Calu3 (cell line): ENCODE data around the gene LEMD2. TPM values are rescaled to one million over a fixed set of nuclear protein-coding genes. Genes with fewer than 3 reads are reported as not detected.
A peak's percentile ranks its signal among the peaks of the same experiment; 100 is the strongest.

Source experiments
- BruUV-seq: library from RNA; stranded (reverse); fragments of 400-500 nt; replicated peaks from 2 replicates; lab custom pipeline; 2021; lab: Mats Ljungman, UMichigan
- CTCF ChIA-PET: fragments of 300-600 bp; sonication (Branson Sonifier 250); formaldehyde crosslinking; loops from one replicate; lab custom pipeline; 2022; ENCODE audit warnings: antibody characterized with exemption; lab: Charles Lee
- DNase-seq: peaks from one replicate; pipeline ENCODE4 v3.0.0; 2022
- H3K27ac Mint-ChIP-seq: one replicate; pipeline ENCODE4 v1.8.0; 2022; ENCODE audit warnings: mixed read lengths; ENCODE audit not compliant: unreplicated experiment
- H3K27me3 Mint-ChIP-seq: one replicate; pipeline ENCODE4 v1.8.0; 2022; ENCODE audit warnings: mixed read lengths; ENCODE audit not compliant: unreplicated experiment
- H3K36me3 Mint-ChIP-seq: one replicate; pipeline ENCODE4 v1.8.0; 2022; ENCODE audit warnings: mild to moderate bottlenecking, moderate library complexity, mixed read lengths; ENCODE audit not compliant: insufficient read depth, unreplicated experiment
- H3K4me1 Mint-ChIP-seq: one replicate; pipeline ENCODE4 v1.8.0; 2022; ENCODE audit warnings: mild to moderate bottlenecking, low read depth, mixed read lengths; ENCODE audit not compliant: unreplicated experiment
- H3K4me3 Mint-ChIP-seq: one replicate; pipeline ENCODE4 v1.8.0; 2022; ENCODE audit warnings: mild to moderate bottlenecking, low read depth, moderate library complexity, mixed read lengths; ENCODE audit not compliant: unreplicated experiment
- H3K9me3 Mint-ChIP-seq: one replicate; pipeline ENCODE4 v1.8.0; 2022; ENCODE audit warnings: low read depth, mixed read lengths; ENCODE audit not compliant: unreplicated experiment
- CTCF ChIP-seq: fragments of 200-600 bp; IDR thresholded peaks from one replicate; pipeline ENCODE4 v1.8.0; 2022; ENCODE audit warnings: antibody characterized with exemption; ENCODE audit not compliant: unreplicated experiment
- intact Hi-C: fragments of 100-400 bp; cut with micrococcal nuclease; formaldehyde crosslinking; loops from one replicate; pipeline ENCODE4 v1.10.0; 2022; ENCODE audit not compliant: unreplicated experiment
- total RNA-seq: library from RNA; stranded (reverse); gene quantifications from 2 replicates; pipeline ENCODE4 v1.2.3, GENCODE V29; 2022

The LEMD2 gene
- total RNA-seq, 1 experiment from 2014 or later: 126 TPM

- TF ChIP-seq CTCF: no peak
- CTCF ChIA-PET: interaction anchor here (0.6 to 1.5 kb wide), 4 partner anchors 12 to 134 kb away, joined by 3 to 5 read pairs (median 3); no protein-coding TSS in a partner anchor
- no peak overlapping the region for H3K27ac Mint-ChIP-seq
- BruUV-seq: no TSS peak
- peaks cover 100% of the 10 kb centered on the region for H3K27me3 Mint-ChIP-seq
- no peaks in the 10 kb centered on the region for H3K4me1 Mint-ChIP-seq
- DNase-seq: no peak
- intact Hi-C loops: no loop called here
- H3K4me3 Mint-ChIP-seq: no peak overlapping the region
- no peaks in the 10 kb centered on the region for H3K36me3 Mint-ChIP-seq
- H3K9me3 Mint-ChIP-seq: no peaks in the 10 kb centered on the region
Observed at GRCh38 chr6:33824461-33825154, 35.7 kb upstream of the LEMD2 start.

- intact Hi-C loops: no loop called here
- no peak for TF ChIP-seq CTCF
- Mint-ChIP-seq H3K27ac (no peak overlapping the region), H3K4me3 (no peak overlapping the region), H3K9me3 (no peaks in the 10 kb centered on the region), H3K27me3 (peaks cover 100% of the 10 kb centered on the region), H3K36me3 (no peaks in the 10 kb centered on the region), H3K4me1 (no peaks in the 10 kb centered on the region)
- DNase-seq: no peak
- CTCF ChIA-PET: interaction anchor here (0.7 to 1.5 kb wide), 5 partner anchors 13 to 81 kb away, joined by 3 to 5 read pairs (median 3); no protein-coding TSS in a partner anchor
- BruUV-seq: no TSS peak
Observed at GRCh38 chr6:33823806-33824205, 34.9 kb upstream of the LEMD2 start.

- DNase-seq: peak; percentile 57
- Mint-ChIP-seq H3K4me1 (no peaks in the 10 kb centered on the region), H3K4me3 (no peak overlapping the region), H3K27me3 (peaks cover 100% of the 10 kb centered on the region), H3K9me3 (no peaks in the 10 kb centered on the region), H3K27ac (no peak overlapping the region), H3K36me3 (no peaks in the 10 kb centered on the region)
- CTCF ChIA-PET: interaction anchor here (0.7 to 1.5 kb wide), 2 partner anchors 14 to 26 kb away, joined by 3 to 5 read pairs; no protein-coding TSS in a partner anchor
- intact Hi-C loops: no loop called here
- TF ChIP-seq CTCF: peak; percentile 18
- no TSS peak for BruUV-seq
Observed at GRCh38 chr6:33822575-33823395, 33.9 kb upstream of the LEMD2 start.

- Mint-ChIP-seq H3K4me3 (no peak overlapping the region), H3K27ac (no peak overlapping the region), H3K27me3 (peaks cover 100% of the 10 kb centered on the region), H3K9me3 (no peaks in the 10 kb centered on the region), H3K4me1 (no peaks in the 10 kb centered on the region), H3K36me3 (no peaks in the 10 kb centered on the region)
- CTCF ChIA-PET: no interaction called here
- no peak for DNase-seq
- no peak for TF ChIP-seq CTCF
- BruUV-seq: no TSS peak
- intact Hi-C loops: no loop called here
Observed at GRCh38 chr6:33820784-33821520, 32.0 kb upstream of the LEMD2 start.
